Measurements from ENCODE around the gene C1QTNF3.

The C1QTNF3 gene

GRCh38 chr5:34047774-34048572, 5.0 kb upstream of the C1QTNF3 start:
- Histone ChIP-seq H3K79me1 (ENCODE audit: low read length) (no peaks in the 10 kb centered on the region), H2BK120ac (ENCODE audit: low read depth, low read length) (no peak overlapping the region), H3K18ac (ENCODE audit: low read length) (no peak overlapping the region), H2BK15ac (replicated peaks; ENCODE audit: low read depth) (no peak overlapping the region), H3K4ac (ENCODE audit: low read depth, low read length) (no peak overlapping the region), H3K27me3 (ENCODE audit: insufficient read depth, low read length, poor library complexity) (no peaks in the 10 kb centered on the region), H2BK5ac (ENCODE audit: low read length) (no peak overlapping the region), H3K9ac (ENCODE audit: low read length) (no peak overlapping the region), H3K4me3 (ENCODE audit: low read length) (no peak overlapping the region), H2AK5ac (ENCODE audit: low read length) (no peak overlapping the region), H3K23ac (ENCODE audit: low read length) (no peak overlapping the region), H4K8ac (ENCODE audit: low read depth, low read length) (no peak overlapping the region), H3K4me2 (ENCODE audit: low read length) (no peak overlapping the region), H3K36me3 (ENCODE audit: control insufficient read depth, insufficient read depth, low read length) (no peaks in the 10 kb centered on the region), H3K27ac (ENCODE audit: low read depth, low read length) (no peak overlapping the region), H3K56ac (ENCODE audit: low read length) (no peak overlapping the region), H4K5ac (ENCODE audit: low read length) (no peak overlapping the region), H3K4me1 (ENCODE audit: control insufficient read depth, low read depth, low read length) (no peaks in the 10 kb centered on the region), H3K79me2 (ENCODE audit: control insufficient read depth, insufficient read depth, low read length) (no peaks in the 10 kb centered on the region)
- no peak for DNase-seq

DNA sequence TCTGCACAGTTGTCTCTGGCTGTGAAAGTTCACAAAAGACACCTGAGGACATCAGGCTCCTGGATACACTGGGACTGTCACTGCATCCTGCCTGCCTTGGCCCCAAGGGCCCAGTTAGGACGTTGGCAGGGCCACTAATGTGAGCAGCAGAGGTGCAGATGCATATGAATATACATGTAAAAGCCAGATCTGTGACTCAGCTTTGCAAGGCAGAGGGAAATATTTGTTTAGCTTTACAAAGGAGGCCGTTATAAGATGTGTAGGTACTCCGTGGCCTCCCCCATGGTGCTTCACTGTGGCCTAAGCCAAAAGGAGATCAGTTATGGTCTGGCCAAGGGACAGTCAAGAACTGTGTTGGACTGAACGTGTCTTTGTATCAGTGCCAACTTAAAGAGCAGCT, 4.1 kb upstream of the C1QTNF3 start:
- no peak overlapping the region for H3K4me3 ChIP-seq (ENCODE audit: low read length)
- no peak overlapping the region for H4K5ac ChIP-seq (ENCODE audit: low read length)
- no peak overlapping the region for H3K23ac ChIP-seq (ENCODE audit: low read length)
- H3K4me1 ChIP-seq (ENCODE audit: control insufficient read depth, low read depth, low read length): no peaks in the 10 kb centered on the region
- no peak overlapping the region for H2AK5ac ChIP-seq (ENCODE audit: low read length)
- no CpG with 5 or more reads among the region's 4 CpGs for WGBS (ENCODE audit: extremely low coverage, insufficient coverage, low lambda C conversion rate)
- H3K56ac ChIP-seq (ENCODE audit: low read length): no peak overlapping the region
- H3K9ac ChIP-seq (ENCODE audit: low read length): no peak overlapping the region
- H4K8ac ChIP-seq (ENCODE audit: low read depth, low read length): no peak overlapping the region
- no peak overlapping the region for H3K27ac ChIP-seq (ENCODE audit: low read depth, low read length)
- no peak overlapping the region for H2BK5ac ChIP-seq (ENCODE audit: low read length)
- no peak overlapping the region for H3K18ac ChIP-seq (ENCODE audit: low read length)
- no peaks in the 10 kb centered on the region for H3K27me3 ChIP-seq (ENCODE audit: insufficient read depth, low read length, poor library complexity)
- H3K79me1 ChIP-seq (ENCODE audit: low read length): no peaks in the 10 kb centered on the region
- no peak overlapping the region for H2BK120ac ChIP-seq (ENCODE audit: low read depth, low read length)
- H3K4ac ChIP-seq (ENCODE audit: low read depth, low read length): no peak overlapping the region
- H3K4me2 ChIP-seq (ENCODE audit: low read length): no peak overlapping the region
- no peak overlapping the region for H2BK15ac ChIP-seq (replicated peaks; ENCODE audit: low read depth)
- no peaks in the 10 kb centered on the region for H3K36me3 ChIP-seq (ENCODE audit: control insufficient read depth, insufficient read depth, low read length)
- no peak for DNase-seq
- no peaks in the 10 kb centered on the region for H3K79me2 ChIP-seq (ENCODE audit: control insufficient read depth, insufficient read depth, low read length)

DNA sequence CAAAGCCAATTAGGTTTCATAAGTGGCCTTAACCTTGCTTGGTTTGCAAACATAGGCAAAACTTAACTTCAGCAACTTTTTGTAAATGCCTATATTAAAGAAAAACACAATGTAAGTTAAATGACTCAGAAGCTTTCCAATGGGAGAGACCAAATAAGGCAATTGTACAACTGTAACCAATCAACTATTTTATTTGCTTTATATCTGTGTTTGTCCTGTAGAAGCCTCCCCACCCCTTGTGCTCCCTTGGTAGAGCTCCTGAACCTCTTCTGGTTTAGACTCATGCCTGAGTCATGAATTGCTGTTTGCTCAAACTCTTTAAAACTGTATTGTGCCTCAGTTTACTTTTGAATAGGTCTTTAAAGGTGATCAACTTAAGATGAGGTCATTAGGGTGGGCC, 3.0 kb upstream of the C1QTNF3 start:
- no peak overlapping the region for H2BK120ac ChIP-seq (ENCODE audit: low read depth, low read length)
- no peak overlapping the region for H3K27ac ChIP-seq (ENCODE audit: low read depth, low read length)
- H3K18ac ChIP-seq (ENCODE audit: low read length): no peak overlapping the region
- no peaks in the 10 kb centered on the region for H3K79me2 ChIP-seq (ENCODE audit: control insufficient read depth, insufficient read depth, low read length)
- H3K79me1 ChIP-seq (ENCODE audit: low read length): no peaks in the 10 kb centered on the region
- no peak overlapping the region for H2BK15ac ChIP-seq (replicated peaks; ENCODE audit: low read depth)
- H3K4me2 ChIP-seq (ENCODE audit: low read length): no peak overlapping the region
- no peak overlapping the region for H2BK5ac ChIP-seq (ENCODE audit: low read length)
- no peak overlapping the region for H3K23ac ChIP-seq (ENCODE audit: low read length)
- no peak overlapping the region for H4K8ac ChIP-seq (ENCODE audit: low read depth, low read length)
- H3K27me3 ChIP-seq (ENCODE audit: insufficient read depth, low read length, poor library complexity): no peaks in the 10 kb centered on the region
- no peak overlapping the region for H4K5ac ChIP-seq (ENCODE audit: low read length)
- DNase-seq: no peak
- H3K9ac ChIP-seq (ENCODE audit: low read length): no peak overlapping the region
- no peak overlapping the region for H3K4me3 ChIP-seq (ENCODE audit: low read length)
- no peaks in the 10 kb centered on the region for H3K4me1 ChIP-seq (ENCODE audit: control insufficient read depth, low read depth, low read length)
- no peak overlapping the region for H3K56ac ChIP-seq (ENCODE audit: low read length)
- no peak overlapping the region for H2AK5ac ChIP-seq (ENCODE audit: low read length)
- no peak overlapping the region for H3K4ac ChIP-seq (ENCODE audit: low read depth, low read length)
- H3K36me3 ChIP-seq (ENCODE audit: control insufficient read depth, insufficient read depth, low read length): no peaks in the 10 kb centered on the region

DNA sequence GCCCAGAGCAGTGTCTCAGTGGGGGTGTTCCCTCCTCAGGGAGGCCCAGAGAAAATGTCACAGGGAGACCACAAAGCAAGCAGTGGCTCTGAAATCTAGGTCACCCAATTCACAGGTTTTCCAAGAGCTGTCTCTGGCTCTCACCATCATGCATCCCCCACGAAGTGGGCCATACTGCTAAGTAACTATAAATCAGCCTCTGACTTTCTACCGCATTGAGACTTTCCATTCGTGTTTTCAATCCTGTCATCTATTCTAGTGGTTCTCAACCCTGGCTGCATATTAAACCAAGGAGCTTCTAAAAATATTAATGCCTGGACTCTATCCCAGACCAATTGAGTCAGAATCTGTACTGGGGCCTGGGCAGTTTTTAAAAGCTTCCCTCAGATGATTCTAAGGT, 2.0 kb upstream of the C1QTNF3 start:
- no peak overlapping the region for H3K18ac ChIP-seq (ENCODE audit: low read length)
- no peak overlapping the region for H4K8ac ChIP-seq (ENCODE audit: low read depth, low read length)
- no peak overlapping the region for H3K56ac ChIP-seq (ENCODE audit: low read length)
- H3K4me2 ChIP-seq (ENCODE audit: low read length): no peak overlapping the region
- no peak overlapping the region for H3K9ac ChIP-seq (ENCODE audit: low read length)
- no peaks in the 10 kb centered on the region for H3K36me3 ChIP-seq (ENCODE audit: control insufficient read depth, insufficient read depth, low read length)
- no peak overlapping the region for H2BK15ac ChIP-seq (replicated peaks; ENCODE audit: low read depth)
- no peak overlapping the region for H3K23ac ChIP-seq (ENCODE audit: low read length)
- H3K27me3 ChIP-seq (ENCODE audit: insufficient read depth, low read length, poor library complexity): no peaks in the 10 kb centered on the region
- no peak overlapping the region for H3K4me3 ChIP-seq (ENCODE audit: low read length)
- H2BK5ac ChIP-seq (ENCODE audit: low read length): no peak overlapping the region
- H3K79me1 ChIP-seq (ENCODE audit: low read length): no peaks in the 10 kb centered on the region
- H3K27ac ChIP-seq (ENCODE audit: low read depth, low read length): no peak overlapping the region
- no peaks in the 10 kb centered on the region for H3K4me1 ChIP-seq (ENCODE audit: control insufficient read depth, low read depth, low read length)
- H3K4ac ChIP-seq (ENCODE audit: low read depth, low read length): no peak overlapping the region
- no peak overlapping the region for H4K5ac ChIP-seq (ENCODE audit: low read length)
- H3K79me2 ChIP-seq (ENCODE audit: control insufficient read depth, insufficient read depth, low read length): no peaks in the 10 kb centered on the region
- H2BK120ac ChIP-seq (ENCODE audit: low read depth, low read length): no peak overlapping the region
- no CpG with 5 or more reads among the region's 3 CpGs for WGBS (ENCODE audit: extremely low coverage, insufficient coverage, low lambda C conversion rate)
- DNase-seq: no peak
- H2AK5ac ChIP-seq (ENCODE audit: low read length): no peak overlapping the region

DNA sequence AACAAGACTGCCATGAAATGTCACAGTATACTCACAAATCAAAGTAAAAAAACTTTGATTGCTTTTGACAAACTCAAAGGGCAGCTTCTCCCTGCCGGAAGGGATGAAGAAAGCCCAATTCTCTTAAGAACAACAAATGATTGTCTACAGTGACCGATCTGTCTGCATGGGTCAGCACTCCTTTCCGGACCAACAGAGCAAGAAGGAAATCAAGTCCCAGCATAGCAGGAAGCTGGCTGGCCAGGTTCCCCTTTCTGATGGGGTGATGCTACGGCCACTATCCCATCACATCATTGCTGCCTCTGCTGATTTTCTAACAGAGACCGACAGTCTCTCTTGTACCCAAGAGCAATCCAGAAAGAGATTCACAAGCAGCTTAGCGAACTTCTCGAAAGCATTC, 692 bp downstream of the C1QTNF3 start:
- no peaks in the 10 kb centered on the region for H3K79me2 ChIP-seq (ENCODE audit: control insufficient read depth, insufficient read depth, low read length)
- no peaks in the 10 kb centered on the region for H3K4me1 ChIP-seq (ENCODE audit: control insufficient read depth, low read depth, low read length)
- no peaks in the 10 kb centered on the region for H3K79me1 ChIP-seq (ENCODE audit: low read length)
- no peak overlapping the region for H3K18ac ChIP-seq (ENCODE audit: low read length)
- H3K23ac ChIP-seq (ENCODE audit: low read length): no peak overlapping the region
- H2AK5ac ChIP-seq (ENCODE audit: low read length): no peak overlapping the region
- DNase-seq: no peak
- no peak overlapping the region for H2BK15ac ChIP-seq (replicated peaks; ENCODE audit: low read depth)
- WGBS (ENCODE audit: extremely low coverage, insufficient coverage, low lambda C conversion rate): no CpG with 5 or more reads among the region's 7 CpGs
- no peak overlapping the region for H4K5ac ChIP-seq (ENCODE audit: low read length)
- no peak overlapping the region for H4K8ac ChIP-seq (ENCODE audit: low read depth, low read length)
- no peaks in the 10 kb centered on the region for H3K36me3 ChIP-seq (ENCODE audit: control insufficient read depth, insufficient read depth, low read length)
- H2BK120ac ChIP-seq (ENCODE audit: low read depth, low read length): no peak overlapping the region
- H2BK5ac ChIP-seq (ENCODE audit: low read length): no peak overlapping the region
- no peak overlapping the region for H3K4me2 ChIP-seq (ENCODE audit: low read length)
- no peak overlapping the region for H3K56ac ChIP-seq (ENCODE audit: low read length)
- H3K4ac ChIP-seq (ENCODE audit: low read depth, low read length): no peak overlapping the region
- no peak overlapping the region for H3K27ac ChIP-seq (ENCODE audit: low read depth, low read length)
- no peak overlapping the region for H3K9ac ChIP-seq (ENCODE audit: low read length)
- H3K4me3 ChIP-seq (ENCODE audit: low read length): no peak overlapping the region
- H3K27me3 ChIP-seq (ENCODE audit: insufficient read depth, low read length, poor library complexity): no peaks in the 10 kb centered on the region

DNA sequence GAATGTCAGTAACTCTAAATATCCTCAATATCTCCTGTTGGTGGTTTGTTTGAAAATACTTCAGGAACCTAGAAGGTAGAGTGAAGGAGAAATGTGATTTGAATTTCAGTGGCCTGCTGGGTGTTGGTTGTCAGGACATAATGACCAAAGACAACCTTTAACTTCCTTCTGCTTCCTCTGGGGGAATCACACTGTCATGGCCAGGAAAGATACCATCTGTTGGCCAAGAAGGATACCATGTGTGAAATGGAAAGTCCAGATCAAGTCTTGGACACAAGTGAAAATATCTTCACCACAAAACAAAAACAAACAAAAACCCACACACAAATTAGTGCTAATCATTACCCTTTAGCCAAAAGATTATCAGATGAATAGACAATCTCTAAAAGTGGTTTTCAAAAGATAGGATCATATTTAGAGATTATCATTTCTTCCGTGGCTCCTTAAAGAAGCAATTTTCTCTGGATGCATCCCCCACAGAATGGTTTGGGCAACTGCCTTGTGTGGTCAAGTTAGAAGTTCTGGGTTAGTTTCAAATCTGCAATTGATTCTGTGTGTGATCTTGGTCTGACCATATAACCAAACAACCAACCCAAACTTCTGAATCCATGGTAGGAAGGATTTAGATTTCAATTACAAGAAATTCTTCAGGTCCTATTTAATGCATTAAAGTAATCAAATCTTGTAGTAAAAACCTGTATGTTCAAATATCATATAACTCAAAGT, 1.6 kb downstream of the C1QTNF3 start:
- Histone ChIP-seq H3K18ac (ENCODE audit: low read length) (no peak overlapping the region), H3K4me1 (ENCODE audit: control insufficient read depth, low read depth, low read length) (no peaks in the 10 kb centered on the region), H3K4me2 (ENCODE audit: low read length) (no peak overlapping the region), H2BK15ac (replicated peaks; ENCODE audit: low read depth) (no peak overlapping the region), H2BK5ac (ENCODE audit: low read length) (no peak overlapping the region), H3K4ac (ENCODE audit: low read depth, low read length) (no peak overlapping the region), H4K5ac (ENCODE audit: low read length) (no peak overlapping the region), H3K79me2 (ENCODE audit: control insufficient read depth, insufficient read depth, low read length) (no peaks in the 10 kb centered on the region), H3K36me3 (ENCODE audit: control insufficient read depth, insufficient read depth, low read length) (no peaks in the 10 kb centered on the region), H3K9ac (ENCODE audit: low read length) (no peak overlapping the region), H3K4me3 (ENCODE audit: low read length) (no peak overlapping the region), H2AK5ac (ENCODE audit: low read length) (no peak overlapping the region), H3K27me3 (ENCODE audit: insufficient read depth, low read length, poor library complexity) (no peaks in the 10 kb centered on the region), H4K8ac (ENCODE audit: low read depth, low read length) (no peak overlapping the region), H3K23ac (ENCODE audit: low read length) (no peak overlapping the region), H2BK120ac (ENCODE audit: low read depth, low read length) (no peak overlapping the region), H3K56ac (ENCODE audit: low read length) (no peak overlapping the region), H3K27ac (ENCODE audit: low read depth, low read length) (no peak overlapping the region), H3K79me1 (ENCODE audit: low read length) (no peaks in the 10 kb centered on the region)
- no peak for DNase-seq
- no CpG with 5 or more reads among the region's 1 CpG for WGBS (ENCODE audit: extremely low coverage, insufficient coverage, low lambda C conversion rate)
